ENCODE measurements around the gene FAM53B. TPM values are rescaled to one million over a fixed set of nuclear protein-coding genes. Genes with fewer than 3 reads are reported as not detected.

The FAM53B gene
- polyA plus RNA-seq, 1 of the 3 experiments (the other 2 are of a cell fraction), result 5.6 TPM

- Histone ChIP-seq H3K9me2 (no peaks in the 10 kb centered on the region), H3K4me2 (peak overlapping the region; percentile 97), H3K27ac (ENCODE audit: low read depth in 2 of 2, low read length in 1 of 2) (peak overlapping the region in 1 of 2 experiments; percentile 76; a peak in 2 of 4 replicates), H3K4me3 (ENCODE audit: low read depth in 2 of 2, low read length in 1 of 2) (peak overlapping the region; percentile 74 to 80), H3K9ac (peak overlapping the region; percentile 69; the same call in 1 of the 2 replicates), H3K36me3 (replicated peaks in 1 of 2; ENCODE audit: control insufficient read depth in 1 of 2, insufficient read depth in 2 of 2, low read length in 1 of 2) (peaks cover 9 to 12% of the 10 kb centered on the region in 2 experiments), H2AFZ (ENCODE audit: low read depth) (peak overlapping the region; percentile 48; the same call in 1 of the 2 replicates), H3K9me3 (no peaks in the 10 kb centered on the region), H3K27me3 (ENCODE audit: insufficient read depth) (no peaks in the 10 kb centered on the region), H3K4me1 (ENCODE audit: control insufficient read depth in 1 of 2, insufficient read depth in 2 of 2, low read depth in 1 of 2, low read length in 1 of 2) (peaks cover 12 to 32% of the 10 kb centered on the region in 2 experiments; a peak in 2 of 4 replicates), H4K20me1 (ENCODE audit: insufficient read depth) (peaks cover 12% of the 10 kb centered on the region; the same call in 1 of the 2 replicates), H3F3A (replicated peaks; ENCODE audit: insufficient read depth) (peaks cover 21% of the 10 kb centered on the region), H3K79me2 (ENCODE audit: insufficient read depth) (peaks cover 25% of the 10 kb centered on the region; the same call in 1 of the 2 replicates)
- WGBS (ENCODE audit: low lambda C conversion rate), result 1% methylated on average over 61 of the region's 101 CpGs
- peak; percentile 74 for DNase-seq
- no peak for TF ChIP-seq ZBTB33 (IDR thresholded peaks at IDR 0.05; ENCODE audit: borderline replicate concordance, low read depth)
- TF ChIP-seq CHD2 (IDR thresholded peaks at IDR 0.05; ENCODE audit: low read length, partially characterized antibody), result no peak
- TF ChIP-seq MXI1 (IDR thresholded peaks at IDR 0.05; ENCODE audit: low read depth, low read length), result peak; percentile 29; the same call in 1 of the 2 replicates
- no peak for TF ChIP-seq TEAD4 (IDR thresholded peaks at IDR 0.05; ENCODE audit: borderline replicate concordance, insufficient read depth)
- no peak; the same call in 1 of the 2 replicates for TF ChIP-seq NRF1 (IDR thresholded peaks at IDR 0.05; ENCODE audit: low read depth, low read length)
- TF ChIP-seq CTCF (IDR thresholded peaks at IDR 0.05), result no peak
- ChIA-PET POLR2A (no interaction called here), CTCF (interaction anchor here (0.7 to 7.9 kb wide), 14 partner anchors 11 to 604 kb away, joined by 3 to 192 read pairs (median 18); no protein-coding TSS in a partner anchor)
These were observed 732 bp downstream of the FAM53B start for GRCh38 chr10:124743191-124744101.

- peak overlapping the region; percentile 48 for H2AFZ ChIP-seq (ENCODE audit: low read depth)
- DNase-seq, result peak; percentile 63
- no peaks in the 10 kb centered on the region for H3K9me2 ChIP-seq
- H3K79me2 ChIP-seq (ENCODE audit: insufficient read depth), result peaks cover 34% of the 10 kb centered on the region; the same call in 1 of the 2 replicates
- H3K27ac ChIP-seq (ENCODE audit: low read depth in 2 of 2, low read length in 1 of 2), result peak overlapping the region in 1 of 2 experiments; percentile 76; a peak in 2 of 4 replicates
- peak overlapping the region; percentile 97 for H3K4me2 ChIP-seq
- H3F3A ChIP-seq (replicated peaks; ENCODE audit: insufficient read depth), result peaks cover 21% of the 10 kb centered on the region
- H4K20me1 ChIP-seq (ENCODE audit: insufficient read depth), result peaks cover 16% of the 10 kb centered on the region; the same call in 1 of the 2 replicates
- H3K9ac ChIP-seq, result peak overlapping the region; percentile 69; the same call in 1 of the 2 replicates
- no peaks in the 10 kb centered on the region for H3K9me3 ChIP-seq
- no peaks in the 10 kb centered on the region for H3K27me3 ChIP-seq (ENCODE audit: insufficient read depth)
- ChIA-PET CTCF (interaction anchor here (0.6 to 7.9 kb wide), 28 partner anchors 12 to 603 kb away, joined by 3 to 192 read pairs (median 8); no protein-coding TSS in a partner anchor), POLR2A (interaction anchor here (0.7 kb wide), 1 partner anchor 34 kb away, joined by 3 read pairs; no protein-coding TSS in a partner anchor)
- WGBS (ENCODE audit: low lambda C conversion rate), result 11% methylated on average over 38 of the region's 42 CpGs
- H3K4me3 ChIP-seq (ENCODE audit: low read depth in 2 of 2, low read length in 1 of 2), result peak overlapping the region; percentile 74 to 80
- TF ChIP-seq IRF3 (IDR thresholded peaks at IDR 0.05; ENCODE audit: low read depth, low read length) (no peak), CTCF (IDR thresholded peaks at IDR 0.05) (peak; percentile 40)
- H3K36me3 ChIP-seq (replicated peaks in 1 of 2; ENCODE audit: control insufficient read depth in 1 of 2, insufficient read depth in 2 of 2, low read length in 1 of 2), result peaks cover 5 to 6% of the 10 kb centered on the region in 2 experiments
- peaks cover 12 to 40% of the 10 kb centered on the region in 2 experiments; a peak in 2 of 4 replicates for H3K4me1 ChIP-seq (ENCODE audit: control insufficient read depth in 1 of 2, insufficient read depth in 2 of 2, low read depth in 1 of 2, low read length in 1 of 2)
These were observed 1.6 kb downstream of the FAM53B start for GRCh38 chr10:124742413-124743190.
